Peyer's patch (tissue), 4 donors: ENCODE results near the gene DNAJB9. TPM values are rescaled to one million over a fixed set of nuclear protein-coding genes. Genes with fewer than 3 reads are reported as not detected.
"Not testable (repeated sequence)": the region's sequence is repeated elsewhere in the genome, so short reads cannot be mapped to it uniquely, and the experiment has no call there.

Experiments used
- DNase-seq, 3 donors: peaks; one replicate each; pipeline ENCODE4 v3.0.0-alpha.2; 2017 to 2019
- H3K27ac ChIP-seq, 4 donors: fragments of 200-600 bp; sonication (generic); one replicate each; pipeline ENCODE4 v1.5.1; 2016 to 2019
- H3K27me3 ChIP-seq, 2 donors: fragments of 200-600 bp; sonication (generic); one replicate each; pipeline ENCODE4 v1.5.1; 2019
- H3K36me3 ChIP-seq, 3 donors: fragments of 200-600 bp; sonication (generic); one replicate each; pipeline ENCODE4 v1.5.1; 2016 to 2019
- H3K4me1 ChIP-seq, 4 donors: fragments of 200-600 bp; sonication (generic); one replicate each; pipeline ENCODE4 v1.5.1; 2016 to 2019
- H3K4me3 ChIP-seq, 4 donors: fragments of 200-600 bp; sonication (generic); 1 replicate in 3 of 4; 2 replicates in 1 of 4; pipeline ENCODE4 v1.5.1; 2016 to 2019; ENCODE audit warnings: mild to moderate bottlenecking in 1 of 4
- H3K9me3 ChIP-seq, 4 donors: fragments of 200-600 bp; sonication (generic); one replicate each; pipeline ENCODE4 v1.5.1; 2016 to 2019; ENCODE audit warnings: mild to moderate bottlenecking in 1 of 4
- POLR2A ChIP-seq, 2 donors: fragments of 450-650 bp; IDR thresholded peaks; one replicate each; pipeline ENCODE4 v1.5.1; 2017; ENCODE audit warnings: antibody characterized with exemption in 2 of 2, mild to moderate bottlenecking in 2 of 2, moderate library complexity in 2 of 2
- total RNA-seq, 4 donors: library from RNA; depleted of rRNA; stranded (reverse); fragments of >200 nt; gene quantifications; one replicate each; pipeline ENCODE4 v1.1.0, GENCODE V29; 2016
- TF ChIP-seq, protein P1 (sequence below), 6 experiments: fragments of 450-650 bp in 4 of 6; fragments of 200-600 bp in 2 of 6; sonication (generic) in 1 of 6; IDR thresholded peaks; one replicate each; pipeline ENCODE4 v1.5.1; 2017 to 2019; ENCODE audit warnings: antibody characterized with exemption in 6 of 6, mild to moderate bottlenecking in 3 of 6, moderate library complexity in 1 of 6

DNAJB9 gene
- total RNA-seq, 4 donors from 2014 or later = 7.4 to 25.9 (median 15.0) TPM

DNA sequence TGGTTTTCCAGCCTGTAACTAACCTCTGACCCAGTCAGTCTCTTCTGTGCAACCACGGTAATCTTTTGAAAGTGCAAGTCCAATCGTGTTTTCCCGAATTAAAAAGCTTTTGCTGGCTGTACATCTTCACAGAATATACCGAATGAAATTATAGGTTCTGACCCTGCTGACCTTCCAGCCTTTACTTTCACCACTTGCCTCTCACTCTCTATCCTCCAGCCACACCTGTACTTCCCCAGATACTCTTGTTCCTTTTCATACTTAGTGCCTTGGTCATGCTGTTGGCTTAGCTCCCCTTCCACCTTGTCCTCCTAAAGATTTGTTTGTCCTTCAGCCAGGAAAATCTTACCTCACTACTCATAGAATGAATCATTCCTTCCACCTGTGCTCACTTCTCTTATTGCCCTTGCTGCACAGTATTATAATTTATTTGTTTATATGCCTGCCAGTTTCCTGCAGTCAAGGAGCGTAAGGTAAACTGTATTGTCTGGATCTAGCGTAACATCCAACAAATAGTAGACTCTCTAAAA is 41.4 kb upstream of the DNAJB9 start:
- H3K4me3 ChIP-seq = no peak overlapping the region
- no peaks in the 10 kb centered on the region for H3K27me3 ChIP-seq
- H3K4me1 ChIP-seq = peaks cover 0 to 18% (median 7%) of the 10 kb centered on the region in 4 donors
- no peaks in the 10 kb centered on the region for H3K36me3 ChIP-seq
- TF ChIP-seq, protein P1, sequence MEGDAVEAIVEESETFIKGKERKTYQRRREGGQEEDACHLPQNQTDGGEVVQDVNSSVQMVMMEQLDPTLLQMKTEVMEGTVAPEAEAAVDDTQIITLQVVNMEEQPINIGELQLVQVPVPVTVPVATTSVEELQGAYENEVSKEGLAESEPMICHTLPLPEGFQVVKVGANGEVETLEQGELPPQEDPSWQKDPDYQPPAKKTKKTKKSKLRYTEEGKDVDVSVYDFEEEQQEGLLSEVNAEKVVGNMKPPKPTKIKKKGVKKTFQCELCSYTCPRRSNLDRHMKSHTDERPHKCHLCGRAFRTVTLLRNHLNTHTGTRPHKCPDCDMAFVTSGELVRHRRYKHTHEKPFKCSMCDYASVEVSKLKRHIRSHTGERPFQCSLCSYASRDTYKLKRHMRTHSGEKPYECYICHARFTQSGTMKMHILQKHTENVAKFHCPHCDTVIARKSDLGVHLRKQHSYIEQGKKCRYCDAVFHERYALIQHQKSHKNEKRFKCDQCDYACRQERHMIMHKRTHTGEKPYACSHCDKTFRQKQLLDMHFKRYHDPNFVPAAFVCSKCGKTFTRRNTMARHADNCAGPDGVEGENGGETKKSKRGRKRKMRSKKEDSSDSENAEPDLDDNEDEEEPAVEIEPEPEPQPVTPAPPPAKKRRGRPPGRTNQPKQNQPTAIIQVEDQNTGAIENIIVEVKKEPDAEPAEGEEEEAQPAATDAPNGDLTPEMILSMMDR (IDR thresholded peaks at IDR 0.05) = no peak
- no peak for TF ChIP-seq POLR2A (IDR thresholded peaks at IDR 0.05)
- no peaks in the 10 kb centered on the region for H3K9me3 ChIP-seq
- peak overlapping the region in 1 of 4 donors; percentile 45 for H3K27ac ChIP-seq
- DNase-seq = no peak

DNA sequence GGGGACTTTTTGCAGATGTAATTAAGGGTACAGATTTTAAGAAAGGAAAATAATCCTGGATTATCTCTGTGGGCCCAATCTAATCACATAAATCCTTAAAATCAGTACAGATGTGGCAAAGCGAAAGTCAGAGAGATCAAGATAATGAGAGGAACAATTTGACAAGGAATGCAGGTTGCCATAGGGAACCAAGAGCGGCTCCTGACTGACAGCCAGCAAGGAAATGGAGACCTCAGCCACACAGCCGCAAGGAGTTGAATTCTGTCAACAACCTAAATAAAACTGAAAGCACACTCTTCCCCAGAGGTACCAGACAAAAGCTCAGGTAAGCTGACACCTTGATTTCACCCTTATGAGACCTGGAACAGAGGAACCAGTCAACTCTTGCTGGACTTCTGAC is 40.3 kb upstream of the DNAJB9 start:
- Histone ChIP-seq H3K36me3 (no peaks in the 10 kb centered on the region), H3K9me3 (no peaks in the 10 kb centered on the region), H3K4me3 (no peak overlapping the region), H3K4me1 (peaks cover 0 to 8% (median 3%) of the 10 kb centered on the region in 4 donors), H3K27ac (no peak overlapping the region), H3K27me3 (no peaks in the 10 kb centered on the region)
- no peak for DNase-seq
- no peak for TF ChIP-seq POLR2A (IDR thresholded peaks at IDR 0.05)
- TF ChIP-seq, protein P1 (IDR thresholded peaks at IDR 0.05) = no peak

DNA sequence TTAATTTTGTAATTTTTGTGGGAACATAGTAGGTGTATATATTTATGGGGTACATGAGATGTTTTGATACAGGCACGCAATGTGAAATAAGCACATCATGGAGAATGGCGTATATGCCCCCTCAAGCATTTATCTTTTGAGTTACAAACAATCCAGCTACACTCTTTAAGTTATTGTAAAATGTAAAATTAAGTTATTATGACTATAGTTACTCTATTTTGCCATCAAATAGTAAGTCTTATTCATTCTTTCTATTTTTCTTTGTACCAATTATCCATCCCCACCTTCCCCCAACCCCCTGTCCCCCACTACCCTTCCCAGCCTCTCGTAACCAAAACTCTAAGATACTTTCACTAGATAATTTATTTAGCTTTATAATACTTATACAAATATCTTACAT is 36.0 kb upstream of the DNAJB9 start:
- no peak for TF ChIP-seq POLR2A (IDR thresholded peaks at IDR 0.05)
- TF ChIP-seq, protein P1 (IDR thresholded peaks at IDR 0.05) = no peak
- no peak overlapping the region for H3K4me3 ChIP-seq

DNA sequence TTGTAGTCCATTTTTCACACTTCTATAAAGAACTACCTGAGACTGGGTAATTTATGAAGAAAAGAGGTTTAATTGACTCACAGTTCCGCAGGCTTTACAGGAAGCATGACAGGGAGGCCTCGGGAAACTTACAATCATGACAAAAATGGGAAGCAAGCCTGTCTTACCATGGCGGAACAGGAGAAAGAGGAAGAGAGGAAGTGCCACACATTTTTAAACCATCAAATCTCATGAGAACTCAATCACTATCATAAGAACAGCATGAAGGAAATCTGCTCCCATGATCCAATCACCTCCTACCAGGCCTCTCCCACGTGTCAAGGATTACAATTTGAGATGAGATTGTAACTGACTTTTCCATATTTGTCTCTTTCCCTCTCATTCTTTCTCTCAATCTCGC is 34.4 kb upstream of the DNAJB9 start:
- TF ChIP-seq, protein P1 (IDR thresholded peaks at IDR 0.05) = no peak
- TF ChIP-seq POLR2A (IDR thresholded peaks at IDR 0.05) = no peak

More for the DNA sequence above, 36.0 kb upstream of the DNAJB9 start:
- no peaks in the 10 kb centered on the region for H3K4me1 ChIP-seq
- DNase-seq = no peak
- no peak overlapping the region for H3K27ac ChIP-seq
- no peaks in the 10 kb centered on the region for H3K9me3 ChIP-seq
- H3K27me3 ChIP-seq = no peaks in the 10 kb centered on the region
- no peaks in the 10 kb centered on the region for H3K36me3 ChIP-seq

DNA sequence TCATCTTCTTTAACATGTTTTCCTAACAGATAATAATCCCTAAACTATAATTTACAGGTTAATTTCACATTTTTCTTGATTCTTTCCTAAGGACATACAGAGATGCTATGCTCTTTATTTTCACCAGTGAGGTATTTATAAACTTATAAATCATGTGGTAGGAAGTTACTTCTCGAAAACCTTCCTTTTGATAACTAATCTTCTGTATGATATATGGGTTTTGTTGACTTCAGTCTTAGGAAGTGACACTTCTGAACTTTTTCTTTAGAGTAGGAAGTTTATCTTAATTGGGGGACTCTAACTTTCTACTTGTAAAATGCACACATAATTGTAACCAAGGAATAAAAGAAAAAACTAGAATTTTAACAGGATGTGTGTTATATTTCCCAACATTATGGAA is 33.9 kb upstream of the DNAJB9 start:
- DNase-seq = no peak
- no peaks in the 10 kb centered on the region for H3K36me3 ChIP-seq
- no peaks in the 10 kb centered on the region for H3K27me3 ChIP-seq
- H3K4me3 ChIP-seq = no peak overlapping the region
- no peaks in the 10 kb centered on the region for H3K4me1 ChIP-seq
- no peak overlapping the region for H3K27ac ChIP-seq
- H3K9me3 ChIP-seq = no peaks in the 10 kb centered on the region
- no peak for TF ChIP-seq POLR2A (IDR thresholded peaks at IDR 0.05)
- TF ChIP-seq, protein P1 (IDR thresholded peaks at IDR 0.05) = no peak

More for the DNA sequence above, 34.4 kb upstream of the DNAJB9 start:
- Histone ChIP-seq H3K4me3 (no peak overlapping the region), H3K36me3 (no peaks in the 10 kb centered on the region), H3K4me1 (no peaks in the 10 kb centered on the region), H3K27me3 (no peaks in the 10 kb centered on the region), H3K27ac (no peak overlapping the region), H3K9me3 (no peaks in the 10 kb centered on the region)
- DNase-seq = no peak

DNA sequence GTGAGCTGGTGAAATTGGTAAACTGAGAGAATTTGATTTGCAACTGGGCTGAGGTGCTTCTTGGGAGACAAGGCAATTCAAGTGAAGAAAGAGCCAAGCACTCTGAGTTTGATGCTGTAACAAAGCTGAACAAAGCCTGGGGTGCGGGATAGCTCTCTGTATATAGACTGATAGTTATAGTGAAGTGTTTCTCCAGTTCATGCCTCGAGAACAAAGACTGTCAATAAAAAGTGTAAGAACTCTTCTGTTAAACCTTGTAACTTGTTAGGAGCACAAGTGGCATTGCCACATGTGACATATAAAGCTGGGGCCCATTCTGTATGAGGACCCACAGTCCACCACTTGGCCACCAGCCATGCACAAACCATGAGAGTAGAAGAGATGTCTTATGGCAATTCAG is 32.4 kb upstream of the DNAJB9 start:
- no peak overlapping the region for H3K27ac ChIP-seq
- H3K27me3 ChIP-seq = no peaks in the 10 kb centered on the region
- no peaks in the 10 kb centered on the region for H3K36me3 ChIP-seq
- DNase-seq = no peak
- no peaks in the 10 kb centered on the region for H3K9me3 ChIP-seq
- H3K4me3 ChIP-seq = no peak overlapping the region
- TF ChIP-seq POLR2A (IDR thresholded peaks at IDR 0.05) = no peak
- TF ChIP-seq, protein P1 (IDR thresholded peaks at IDR 0.05) = no peak
- no peaks in the 10 kb centered on the region for H3K4me1 ChIP-seq

DNA sequence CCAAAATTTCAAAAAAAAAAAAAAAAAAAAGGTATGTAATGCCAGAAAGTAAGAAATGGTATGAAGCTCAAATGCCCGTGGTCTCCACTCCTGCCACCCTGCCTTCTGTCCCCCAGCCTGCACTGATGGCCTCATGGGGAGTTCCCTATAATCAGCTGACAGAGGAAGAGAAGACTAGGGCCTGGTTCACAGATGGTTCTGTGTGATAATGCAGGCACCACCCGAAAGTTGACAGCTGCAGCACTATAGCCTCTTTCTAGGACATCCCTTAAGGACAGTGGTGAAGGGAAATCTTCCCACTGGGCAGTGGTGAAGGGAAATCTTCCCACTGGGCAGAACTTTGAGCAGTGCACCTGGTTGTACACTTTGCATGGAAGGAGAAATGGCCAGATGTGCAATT is 31.4 kb upstream of the DNAJB9 start:
- H3K36me3 ChIP-seq, DNase-seq, H3K27me3 ChIP-seq, H3K4me1 ChIP-seq, H3K27ac ChIP-seq, H3K4me3 ChIP-seq, H3K9me3 ChIP-seq: not testable (repeated sequence)

DNA sequence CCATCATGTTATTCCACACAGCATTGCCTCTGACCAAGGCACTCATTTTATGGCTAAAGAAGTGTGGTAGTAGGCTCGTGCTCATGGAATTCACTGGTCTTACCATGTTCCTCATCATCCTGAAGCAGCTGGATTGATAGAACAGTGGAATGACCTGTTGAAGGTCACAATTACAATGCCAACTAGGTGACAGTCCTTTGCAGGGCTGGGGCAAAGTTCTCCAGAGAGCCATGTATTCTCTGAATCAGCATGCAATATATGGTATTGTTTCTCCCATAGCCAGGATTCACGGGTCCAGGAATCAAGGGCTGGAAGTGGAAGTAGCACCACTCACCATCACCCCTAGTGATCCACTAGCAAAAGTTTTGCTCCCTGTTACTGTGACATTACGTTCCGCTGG is 31.0 kb upstream of the DNAJB9 start:
- DNase-seq, H3K9me3 ChIP-seq, H3K4me1 ChIP-seq, H3K27ac ChIP-seq, H3K27me3 ChIP-seq, H3K4me3 ChIP-seq, H3K36me3 ChIP-seq: not testable (repeated sequence)
